NCI-H1105 treated with DMSO at 0.1 percent for 48 hours (cell line): ENCODE data around the gene APBB2.

ENCODE experiments used
- DNase-seq: peaks from one replicate; lab custom pipeline; 2025; lab: John Stamatoyannopoulos, UW

The APBB2 gene

DNA sequence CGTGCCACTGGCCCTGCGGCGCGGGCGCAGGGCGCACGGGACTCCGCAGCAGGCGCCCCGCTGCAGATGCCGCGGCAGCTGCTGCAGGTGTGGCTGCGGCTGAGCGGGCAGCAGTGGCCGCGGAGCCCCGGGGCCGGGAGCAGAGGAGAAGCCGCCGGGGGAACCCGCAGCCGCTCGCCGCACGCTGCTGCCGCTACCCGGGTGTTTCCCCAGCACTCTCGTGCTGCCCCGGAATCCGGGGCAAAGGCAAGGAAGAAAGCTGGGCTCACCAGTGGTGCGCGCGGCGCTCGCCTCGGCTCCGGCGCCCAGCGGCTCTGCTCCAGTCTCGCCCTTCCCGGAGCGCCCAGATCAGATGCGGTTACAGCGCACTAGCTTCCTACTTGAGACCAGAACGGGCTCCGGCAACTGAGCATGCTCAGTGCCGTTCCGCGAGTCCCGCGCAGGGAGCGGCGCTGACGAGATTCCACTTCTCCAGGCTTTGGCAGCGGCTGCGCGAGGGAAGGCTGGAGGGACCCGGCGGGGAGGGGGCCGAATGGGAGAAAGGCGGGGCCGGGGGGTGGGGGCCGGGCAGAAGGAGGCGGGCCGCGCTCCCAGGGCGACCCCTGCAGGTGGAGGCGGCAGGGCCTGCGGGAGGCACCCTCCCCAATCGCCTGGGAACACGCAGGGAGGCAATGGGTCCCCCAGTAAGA is at the start of gene APBB2:
APBB2 (minus strand) TSS at position 407 of the 689 bp plus-strand sequence. CDS start 181,288 bp downstream, outside the sequence.
- peak; percentile 88 for DNase-seq

DNA sequence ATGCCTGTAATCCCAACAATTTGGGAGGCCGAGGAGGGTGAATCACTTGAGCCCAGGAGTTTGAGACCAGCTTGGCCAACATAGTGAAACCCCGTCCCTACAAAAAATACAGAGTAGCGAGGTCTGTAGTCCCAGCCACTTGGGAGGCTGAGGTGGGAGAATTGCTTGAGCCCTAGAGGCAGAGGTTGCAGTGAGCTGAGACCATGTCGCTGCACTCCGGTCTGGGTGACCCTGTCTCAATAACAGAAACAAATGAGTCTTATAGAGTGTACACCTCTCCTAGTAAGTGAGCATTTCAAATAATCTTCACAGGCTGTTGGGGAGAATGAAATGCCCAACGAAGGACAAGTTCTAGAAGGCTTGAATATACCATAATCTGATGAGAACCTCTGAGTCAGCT is 47.9 kb upstream of the APBB2 start:
- no peak for DNase-seq

DNA sequence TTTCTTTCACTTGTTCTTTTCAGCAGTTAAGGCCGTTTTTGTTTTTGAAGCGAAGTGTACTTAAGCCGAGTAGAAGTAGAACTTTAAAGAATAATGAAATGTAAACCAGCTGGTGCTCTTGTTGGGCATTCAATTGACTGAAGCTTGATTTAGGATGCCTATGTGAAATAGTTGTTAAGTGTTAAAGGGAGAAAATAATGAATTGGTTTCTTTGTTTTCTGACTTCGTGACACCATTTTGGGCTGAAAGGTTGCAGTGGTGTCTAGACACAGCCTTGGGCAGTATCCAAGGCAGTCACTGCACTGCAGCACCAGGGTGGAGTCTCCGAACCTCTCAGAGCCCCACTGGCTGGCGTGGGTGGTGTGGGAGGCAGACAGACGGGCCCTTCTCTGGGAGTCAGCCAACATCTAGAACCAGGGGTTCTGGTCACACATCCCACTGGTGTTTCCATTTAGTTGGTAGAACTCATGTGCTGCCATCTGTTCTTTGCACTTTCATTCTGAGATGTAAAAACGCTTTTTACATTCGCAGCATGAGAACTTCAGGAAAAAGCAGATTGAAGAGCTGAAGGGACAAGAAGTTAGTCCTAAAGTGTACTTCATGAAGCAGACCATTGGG is 45.9 kb upstream of the APBB2 start:
- DNase-seq, result no peak

DNA sequence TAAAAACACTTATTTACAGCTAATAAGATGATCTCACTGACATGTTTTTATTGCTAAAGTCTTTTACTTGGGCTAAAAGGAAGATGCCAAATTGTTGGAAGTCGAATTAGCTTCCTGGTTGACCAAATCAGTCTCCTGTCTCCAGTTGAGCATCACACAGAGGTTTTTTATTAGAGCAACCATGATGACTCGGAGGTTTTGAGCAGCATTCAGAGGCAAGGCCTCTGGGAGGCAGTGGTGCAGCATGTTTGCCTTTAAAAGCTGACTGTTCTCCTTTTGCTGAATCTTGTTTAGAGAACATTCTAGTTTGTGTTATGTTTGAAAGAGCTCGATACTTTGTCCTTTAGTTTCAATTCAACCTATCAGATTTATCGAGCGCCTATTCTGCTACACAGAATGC is 44.4 kb upstream of the APBB2 start:
- DNase-seq, result no peak

DNA sequence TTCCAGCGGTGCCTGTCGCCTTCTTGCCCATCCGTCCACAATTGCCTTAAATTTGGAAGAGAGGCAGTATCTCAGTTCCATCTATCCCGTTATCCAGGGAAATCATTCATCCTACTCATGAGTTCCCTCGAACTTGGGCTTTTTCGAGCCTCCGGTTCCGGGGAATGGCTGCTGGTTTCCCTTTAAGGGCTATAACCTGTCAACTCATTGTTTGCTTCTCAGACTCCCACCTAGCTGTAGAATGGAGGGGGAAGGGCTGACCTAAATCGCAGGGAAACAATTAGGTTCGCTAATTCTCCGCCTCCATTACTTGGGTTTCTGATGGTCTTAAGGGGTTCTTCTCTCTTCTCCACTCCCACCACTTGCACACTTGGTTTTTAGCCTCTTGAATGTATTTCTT is 43.6 kb upstream of the APBB2 start:
- no peak for DNase-seq

DNA sequence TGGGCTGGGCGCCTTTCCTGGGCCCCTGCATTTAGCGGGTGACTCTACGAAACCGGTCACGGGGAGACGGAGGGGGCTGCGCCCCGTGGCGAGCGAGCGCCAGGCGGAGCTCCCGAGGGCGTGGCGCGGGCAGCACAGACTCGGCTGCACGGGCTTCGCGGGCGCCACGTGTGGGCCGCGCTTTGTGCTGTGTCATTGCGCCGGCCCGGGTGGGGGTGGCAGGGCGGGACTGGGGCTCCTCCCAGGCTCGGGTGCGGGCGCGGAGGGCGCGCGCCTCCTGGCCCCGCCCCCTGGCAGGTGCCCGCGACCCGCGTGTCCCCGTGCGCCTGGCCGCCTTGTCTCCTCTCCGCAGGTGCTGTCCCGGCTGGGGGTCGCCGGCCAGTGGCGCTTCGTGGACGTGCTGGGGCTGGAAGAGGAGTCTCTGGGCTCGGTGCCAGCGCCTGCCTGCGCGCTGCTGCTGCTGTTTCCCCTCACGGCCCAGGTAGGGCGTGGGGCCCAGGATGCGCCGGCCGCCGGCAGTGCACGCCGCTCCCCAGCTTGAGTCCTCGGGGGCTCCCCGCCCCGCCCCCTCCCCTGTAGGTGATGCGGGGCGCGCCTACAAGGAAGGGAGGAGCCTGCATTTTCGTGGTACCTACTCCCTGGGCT is 43.0 kb upstream of the APBB2 start:
- peak; percentile 75 for DNase-seq

DNA sequence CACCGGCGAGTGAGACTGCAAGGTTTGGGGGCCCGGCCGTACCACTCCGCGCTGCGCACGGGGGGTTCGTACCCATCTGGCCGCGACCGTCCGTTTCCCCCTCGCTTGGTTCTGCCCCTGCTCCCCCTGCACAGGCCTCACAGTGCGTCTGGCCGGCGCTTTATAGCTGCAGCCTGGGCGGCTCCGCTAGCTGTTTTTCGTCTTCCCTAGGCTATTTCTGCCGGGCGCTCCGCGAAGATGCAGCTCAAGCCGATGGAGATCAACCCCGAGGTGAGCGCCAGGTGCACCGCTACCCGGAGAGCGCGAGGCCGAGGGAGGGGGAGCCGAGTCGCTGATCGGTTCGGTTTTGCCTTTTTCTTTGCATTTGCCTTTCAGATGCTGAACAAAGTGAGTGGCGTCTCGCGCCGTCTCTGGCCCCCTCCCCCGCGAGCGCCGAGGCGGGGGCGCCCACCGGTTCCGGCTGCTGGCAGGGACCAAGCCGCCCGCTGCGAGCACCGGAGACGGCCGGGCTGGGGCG is 42.5 kb upstream of the APBB2 start, which contains the start of gene UCHL1:
UCHL1 (plus strand) TSS at position 189 of the 517 bp plus-strand sequence; CDS start at position 238, 49 bp downstream.
- peak; percentile 86 for DNase-seq

DNA sequence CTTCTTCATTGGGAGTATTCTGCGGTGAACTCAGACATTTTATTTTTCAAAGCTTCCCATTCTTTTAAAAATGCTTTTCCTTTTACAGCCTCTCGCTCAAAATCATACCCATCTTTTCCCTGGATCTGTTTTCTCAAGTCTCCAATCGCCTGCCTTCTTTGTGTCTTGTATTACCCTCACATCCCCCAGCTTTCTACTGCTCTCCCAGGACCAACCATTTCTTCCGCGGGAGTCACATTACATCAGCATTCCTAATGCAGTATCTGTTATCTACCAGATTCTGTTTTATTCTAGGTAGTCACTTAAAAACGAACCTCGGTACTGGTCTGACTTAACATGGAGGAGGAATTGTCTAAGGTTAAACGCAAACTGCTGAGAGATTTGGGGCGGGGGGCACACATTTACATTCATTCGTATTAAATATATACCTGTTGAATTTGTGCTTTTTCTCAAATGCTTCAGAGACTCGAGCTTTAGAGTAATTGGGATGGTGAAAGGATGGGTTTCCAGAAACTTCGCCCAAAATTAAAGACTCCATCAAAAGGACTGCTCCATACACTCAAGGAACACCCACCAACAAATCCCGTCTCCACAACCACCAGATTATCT is 41.9 kb upstream of the APBB2 start:
- peak; percentile 47 for DNase-seq

DNA sequence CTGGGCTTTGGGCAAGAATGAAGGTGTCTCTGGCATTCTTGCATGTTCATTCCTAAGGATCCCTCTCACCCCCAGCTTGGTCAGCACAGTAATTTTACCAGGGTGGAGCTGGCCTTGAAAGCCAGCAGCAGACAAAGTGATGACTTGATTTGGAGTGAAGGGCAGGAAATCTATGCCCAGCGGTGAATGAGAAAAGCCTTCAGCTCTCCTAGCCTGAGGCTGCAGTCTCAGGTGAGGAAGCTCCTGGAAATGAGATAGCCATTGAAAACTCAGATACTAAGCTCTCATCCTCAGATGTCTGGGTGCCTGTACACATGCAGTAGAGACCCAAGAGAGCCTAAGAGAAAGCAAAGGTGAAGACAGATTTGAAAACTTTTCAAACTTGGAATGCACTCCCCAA is 31.6 kb upstream of the APBB2 start:
- DNase-seq, result no peak

DNA sequence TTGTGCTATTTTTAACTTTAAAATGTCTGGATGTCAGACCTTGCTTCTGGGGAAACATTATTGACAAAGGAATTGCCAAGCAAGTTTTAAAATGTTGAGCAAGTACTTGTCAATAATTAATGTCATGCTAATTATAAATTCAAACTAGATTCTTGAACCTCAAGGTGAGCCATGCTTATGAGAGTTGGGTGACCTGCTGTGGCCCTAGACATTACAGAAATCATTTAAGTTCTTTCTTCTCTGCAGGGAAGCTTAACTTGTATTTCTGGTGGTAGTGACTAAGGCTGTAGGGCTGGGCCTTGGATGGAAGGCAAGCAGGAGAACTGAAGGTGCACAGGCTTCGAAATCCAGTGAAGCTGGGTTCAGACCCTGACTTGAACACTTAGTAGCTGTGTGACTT is 27.6 kb upstream of the APBB2 start:
- no peak for DNase-seq

DNA sequence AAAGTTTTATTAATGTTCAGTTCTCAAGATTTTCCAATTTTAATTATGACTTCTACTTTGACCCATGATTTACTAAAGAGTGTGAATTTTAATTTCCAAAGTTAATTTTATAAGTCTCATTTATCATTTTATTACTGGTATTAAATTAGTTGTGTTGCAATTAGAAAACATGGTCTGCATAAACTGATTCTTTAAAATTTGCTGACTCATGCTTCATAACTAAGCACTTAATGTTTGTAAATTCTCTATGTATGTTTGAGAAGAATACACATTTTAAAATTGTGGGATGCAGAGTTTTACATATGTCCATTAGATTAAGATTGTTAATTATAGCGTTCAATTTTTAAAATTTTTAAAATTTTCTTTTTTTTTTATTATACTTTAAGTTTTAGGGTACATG is 22.2 kb upstream of the APBB2 start:
- DNase-seq, result no peak

DNA sequence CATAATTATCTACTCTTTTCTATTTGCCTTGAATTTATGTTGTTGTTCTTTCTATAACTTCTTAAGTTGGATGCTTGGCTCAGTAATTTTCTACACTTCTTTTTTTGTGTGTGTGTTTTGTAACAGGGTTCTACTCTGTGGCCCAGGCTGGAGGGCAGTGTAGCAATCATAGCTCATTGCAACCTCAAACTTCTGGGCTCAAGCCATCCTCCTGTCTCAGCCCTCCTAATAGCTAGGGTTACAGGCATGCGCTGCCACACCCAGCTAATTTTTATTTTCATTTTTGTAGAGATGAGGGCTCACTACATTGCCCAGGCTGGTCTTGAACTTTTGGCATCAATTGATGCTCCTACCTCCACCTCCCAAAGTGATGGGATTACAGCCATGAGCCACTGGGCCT is 21.7 kb upstream of the APBB2 start:
- DNase-seq, result no peak

DNA sequence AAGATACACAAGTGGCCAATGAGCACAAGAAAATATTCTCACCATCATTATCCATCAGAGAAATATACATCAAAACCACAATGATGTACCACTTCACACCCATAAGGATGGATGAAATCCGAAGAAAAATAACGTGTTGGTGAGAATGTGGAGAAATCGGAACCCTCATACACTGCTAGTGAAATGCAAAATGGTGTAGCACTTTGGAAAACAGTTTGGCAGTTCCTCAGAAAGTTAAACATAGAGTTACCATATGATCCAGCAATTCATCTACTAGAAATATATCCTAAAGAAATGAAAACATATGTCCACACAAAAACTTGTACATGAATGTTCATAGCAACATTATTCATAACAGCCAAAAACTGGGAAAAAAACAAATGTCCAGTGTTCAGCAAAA is 18.5 kb upstream of the APBB2 start:
- no peak for DNase-seq

DNA sequence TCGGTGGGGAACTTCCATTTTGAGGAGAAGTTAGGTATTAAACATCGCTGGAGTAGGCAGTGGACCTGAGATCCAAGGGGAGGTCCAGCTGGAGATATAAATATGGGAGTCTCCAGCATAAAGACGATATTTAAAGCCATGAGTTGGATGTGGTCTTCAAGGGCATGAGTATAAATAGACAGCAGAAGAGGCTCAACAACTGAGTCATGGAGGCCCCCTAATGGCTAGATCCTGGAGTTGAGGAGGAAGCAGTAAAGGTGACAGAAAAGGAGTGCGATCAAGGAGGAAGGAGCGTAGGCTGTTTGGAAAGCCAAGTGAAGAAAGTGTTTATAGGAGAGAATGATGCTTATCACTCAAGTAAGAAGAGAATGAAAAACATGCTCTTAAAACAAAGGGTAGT is 18.1 kb upstream of the APBB2 start:
- no peak for DNase-seq

DNA sequence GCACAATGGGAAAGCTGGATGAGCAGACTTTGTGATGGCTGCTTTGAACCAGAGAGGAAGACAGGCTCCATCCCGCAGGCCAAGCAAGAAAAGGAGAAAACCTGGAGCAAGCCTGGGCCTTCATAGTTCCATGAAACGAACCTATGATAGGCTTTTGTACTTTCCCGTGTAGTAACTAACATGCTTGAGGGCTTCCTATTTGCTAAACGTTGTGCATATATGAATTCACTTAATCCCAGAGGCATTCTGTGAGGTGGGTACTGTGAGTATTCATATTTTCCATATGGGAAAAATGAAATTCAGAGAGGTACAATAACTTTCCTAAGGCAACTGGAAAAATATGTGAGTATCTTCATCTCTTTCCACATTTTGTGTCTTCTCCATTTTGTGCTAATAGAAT is 13.6 kb upstream of the APBB2 start:
- DNase-seq, result no peak

DNA sequence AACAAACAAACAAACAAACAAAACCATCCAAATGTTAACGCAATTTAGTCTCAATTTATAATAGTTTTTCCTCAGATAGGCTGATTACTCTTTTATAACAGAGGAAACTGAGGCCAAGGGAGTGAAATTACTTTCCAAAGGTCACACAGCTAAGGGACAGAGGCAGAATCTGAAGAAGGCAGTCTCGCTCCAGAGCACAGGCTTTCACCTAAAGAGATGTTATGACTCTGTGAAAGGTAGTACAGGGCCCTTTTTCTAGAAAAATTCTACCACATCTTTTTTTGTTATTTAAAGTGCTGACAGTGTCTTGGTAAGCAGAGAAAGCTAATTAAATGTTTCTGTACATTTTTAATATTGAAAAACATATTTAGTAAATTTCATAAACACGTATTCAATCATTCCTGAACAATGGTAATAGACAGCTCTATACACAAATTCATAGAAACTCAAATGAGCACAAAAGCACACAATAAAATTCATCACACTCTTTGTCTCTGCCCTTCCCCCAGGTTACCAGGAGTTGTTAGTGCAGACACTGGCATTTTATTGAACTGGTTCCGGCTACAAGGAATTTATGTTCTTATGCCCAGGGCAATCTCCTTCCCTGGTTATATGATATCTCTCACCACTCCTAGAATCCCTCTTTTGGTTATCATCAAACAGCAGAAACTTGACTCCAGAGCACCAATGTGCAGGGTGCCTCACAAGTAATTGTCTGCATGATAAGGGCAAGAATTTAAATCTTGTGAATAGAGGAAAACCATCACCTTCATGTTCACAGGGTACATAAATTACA is 7.7 kb upstream of the APBB2 start:
- no peak for DNase-seq

DNA sequence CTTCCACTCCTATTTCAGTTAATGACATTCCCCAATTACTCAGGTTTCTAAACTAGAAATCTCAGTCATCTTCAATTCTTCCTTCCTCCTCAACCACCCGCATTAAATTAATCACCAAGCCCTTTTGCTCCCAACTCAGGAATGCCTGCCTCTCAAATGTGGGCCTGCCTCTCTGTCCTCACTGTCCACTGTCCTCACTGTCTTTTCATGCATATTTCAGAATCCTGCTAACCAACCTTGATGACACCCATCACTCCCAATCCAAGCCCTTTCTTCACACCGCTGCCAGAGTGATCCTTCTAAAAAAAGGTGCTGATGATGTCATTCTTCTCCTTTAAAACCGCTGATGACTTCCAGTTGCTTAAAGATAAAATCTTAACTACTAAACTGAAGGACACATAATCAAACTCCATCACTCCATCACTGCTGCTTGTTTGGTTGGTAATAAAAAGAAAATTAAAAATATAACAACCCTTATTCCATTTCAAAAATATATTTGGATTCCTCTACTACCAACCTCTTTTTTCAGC is 5.1 kb upstream of the APBB2 start:
- DNase-seq, result no peak

DNA sequence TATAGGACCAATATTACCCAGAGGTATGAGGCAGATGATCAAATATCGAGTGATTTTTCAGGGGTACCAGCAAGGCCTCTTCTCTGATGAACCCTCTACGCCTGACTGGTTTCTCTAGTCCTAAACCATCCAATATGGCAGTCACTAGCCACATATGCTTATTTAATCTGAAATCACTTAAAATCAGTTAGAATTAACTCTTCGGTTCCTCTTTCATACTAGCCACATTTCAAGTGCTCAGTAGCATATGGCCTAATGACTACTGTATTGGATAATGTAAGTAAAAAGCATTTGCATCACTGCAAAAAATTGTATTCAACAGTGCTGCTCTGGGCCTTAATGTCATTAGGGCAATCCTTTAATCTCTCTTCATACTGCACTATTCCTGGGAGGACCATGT is 4.4 kb upstream of the APBB2 start:
- no peak for DNase-seq

DNA sequence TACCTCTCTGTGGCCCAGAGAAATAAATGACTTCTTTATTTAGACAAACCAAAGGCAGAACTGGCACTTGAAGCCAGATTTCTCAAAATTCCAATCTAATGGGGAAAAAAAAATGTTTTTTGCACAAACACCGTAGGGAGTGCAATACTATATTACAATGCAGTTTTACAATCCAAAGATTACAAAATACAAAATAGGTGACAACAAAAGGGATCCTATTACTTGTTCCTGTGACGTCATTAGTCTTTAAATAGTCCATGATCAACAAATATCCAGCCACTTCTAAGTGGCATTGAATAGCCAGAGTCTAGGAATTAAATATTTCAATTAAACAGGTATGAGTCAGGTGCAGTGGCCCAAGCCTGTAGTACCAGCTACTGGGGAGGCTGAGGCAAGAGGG is 3.0 kb upstream of the APBB2 start:
- DNase-seq, result no peak

DNA sequence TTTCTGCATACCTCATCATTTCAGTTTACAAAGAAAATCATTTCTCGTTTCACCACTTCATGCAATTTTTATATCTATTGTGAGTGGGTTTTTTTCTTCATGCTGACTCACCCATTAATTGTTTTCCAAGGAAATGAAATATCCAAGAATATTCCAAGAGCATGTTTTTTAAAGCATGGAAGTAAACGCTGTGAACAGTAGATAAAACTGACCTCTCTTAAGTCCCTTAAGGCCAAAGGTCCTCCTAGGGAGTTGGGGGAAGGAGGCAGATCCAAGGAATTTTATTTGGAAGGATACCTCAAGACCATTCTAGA is 2.6 kb upstream of the APBB2 start:
- no peak for DNase-seq

DNA sequence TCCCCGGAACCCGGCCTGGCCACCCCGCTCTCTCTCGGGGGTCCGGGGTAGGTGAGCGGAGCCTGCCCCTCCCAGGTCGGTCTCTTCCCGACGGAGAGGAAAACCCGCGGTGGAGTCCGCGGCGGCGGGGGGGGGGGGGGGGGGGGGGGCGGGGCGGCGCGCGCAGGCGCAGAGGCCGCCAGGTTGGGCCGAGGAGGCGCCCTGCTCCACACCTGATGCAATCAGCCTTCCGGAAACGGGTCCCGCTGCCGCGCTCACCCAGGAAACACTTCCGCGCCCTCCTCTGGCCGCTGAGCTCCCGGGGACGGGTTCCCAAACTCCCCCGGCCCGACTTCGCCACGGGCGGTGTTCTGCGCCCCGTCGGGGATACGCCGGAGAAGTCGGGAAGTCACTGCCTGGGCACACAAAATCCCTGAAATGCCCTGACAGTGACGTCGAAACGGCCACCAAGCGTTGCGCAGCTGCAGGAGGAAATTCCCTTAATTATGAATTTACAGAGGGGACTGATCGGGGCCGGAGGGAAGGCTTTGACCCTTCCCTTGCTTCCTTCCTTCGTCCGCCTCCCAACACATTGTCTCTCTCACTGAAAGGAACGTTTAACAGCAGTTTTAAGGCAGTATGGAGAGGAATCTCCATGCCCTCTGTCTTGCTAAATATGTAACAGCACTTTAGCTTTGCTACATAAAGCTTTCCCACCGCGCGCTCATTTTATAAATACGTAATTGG is 2.1 kb upstream of the APBB2 start:
- peak; percentile 70 for DNase-seq
